ENCODE measurements around the gene CRIM1. TPM values are rescaled to one million over a fixed set of nuclear protein-coding genes. Genes with fewer than 3 reads are reported as not detected.
A peak's percentile ranks its signal among the peaks of the same experiment; 100 is the strongest.

Gene CRIM1
- total RNA-seq, 1 donor from 2014 or later = 105 TPM

GRCh38 chr2:36458106-36458505 is 102.5 kb downstream of the CRIM1 start:
- H3K4me1 ChIP-seq = peaks cover 65% of the 10 kb centered on the region
- intact Hi-C loops (cut with DNase I) = no loop called here

GRCh38 chr2:36459725-36460137 is 104.2 kb downstream of the CRIM1 start:
- Histone ChIP-seq H3K4me1 (peaks cover 65% of the 10 kb centered on the region), H3K9me3 (no peaks in the 10 kb centered on the region), H3K27me3 (ENCODE audit: low read depth) (no peaks in the 10 kb centered on the region), H3K36me3 (peaks cover 13% of the 10 kb centered on the region), H3K27ac (no peak overlapping the region), H3K4me3 (no peak overlapping the region)
- ATAC-seq (peak; percentile 64 to 67), DNase-seq (no peak)
- peak; percentile 53 for TF ChIP-seq CTCF (IDR thresholded peaks at IDR 0.05)
- intact Hi-C loops (cut with DNase I) = no loop called here

More at GRCh38 chr2:36458106-36458505, 102.5 kb downstream of the CRIM1 start:
- H3K4me3 ChIP-seq = no peak overlapping the region
- H3K36me3 ChIP-seq = peaks cover 7% of the 10 kb centered on the region
- no peak overlapping the region for H3K27ac ChIP-seq
- DNase-seq (no peak), ATAC-seq (no peak)
- no peak for TF ChIP-seq CTCF (IDR thresholded peaks at IDR 0.05)
- H3K9me3 ChIP-seq = no peaks in the 10 kb centered on the region
- H3K27me3 ChIP-seq (ENCODE audit: low read depth) = no peaks in the 10 kb centered on the region

GRCh38 chr2:36461039-36461681 is 105.6 kb downstream of the CRIM1 start:
- DNase-seq (no peak), ATAC-seq (peak; percentile 21 to 35)
- intact Hi-C loops (cut with DNase I) = no loop called here
- H3K36me3 ChIP-seq = peaks cover 20% of the 10 kb centered on the region
- peaks cover 53% of the 10 kb centered on the region for H3K4me1 ChIP-seq
- H3K9me3 ChIP-seq = no peaks in the 10 kb centered on the region
- no peaks in the 10 kb centered on the region for H3K27me3 ChIP-seq (ENCODE audit: low read depth)
- TF ChIP-seq CTCF (IDR thresholded peaks at IDR 0.05) = no peak
- H3K27ac ChIP-seq = no peak overlapping the region
- no peak overlapping the region for H3K4me3 ChIP-seq

GRCh38 chr2:36462311-36462935 is 106.8 kb downstream of the CRIM1 start:
- DNase-seq = no peak
- peaks cover 26% of the 10 kb centered on the region for H3K36me3 ChIP-seq
- H3K27me3 ChIP-seq (ENCODE audit: low read depth) = no peaks in the 10 kb centered on the region
- H3K27ac ChIP-seq = no peak overlapping the region
- no peak for TF ChIP-seq CTCF (IDR thresholded peaks at IDR 0.05)
- no peak overlapping the region for H3K4me3 ChIP-seq
- no peaks in the 10 kb centered on the region for H3K9me3 ChIP-seq
- intact Hi-C loops (cut with DNase I) = no loop called here
- ATAC-seq = peak; percentile 87
- H3K4me1 ChIP-seq = peaks cover 40% of the 10 kb centered on the region

- no peak for ATAC-seq
- H3K36me3 ChIP-seq = peaks cover 29% of the 10 kb centered on the region
- intact Hi-C loops (cut with DNase I) = no loop called here
- no peak overlapping the region for H3K27ac ChIP-seq
- no peaks in the 10 kb centered on the region for H3K27me3 ChIP-seq (ENCODE audit: low read depth)
- H3K4me1 ChIP-seq = peaks cover 39% of the 10 kb centered on the region
- no peaks in the 10 kb centered on the region for H3K9me3 ChIP-seq
- no peak for DNase-seq
- TF ChIP-seq CTCF (IDR thresholded peaks at IDR 0.05) = no peak
- H3K4me3 ChIP-seq = no peak overlapping the region
Measured at GRCh38 chr2:36463365-36463764, 107.8 kb downstream of the CRIM1 start.

Measured in lower lobe of right lung (tissue), 2 donors.